ENCODE results near the gene KLF9.
A peak's percentile ranks its signal among the peaks of the same experiment; 100 is the strongest.

Gene KLF9

DNA sequence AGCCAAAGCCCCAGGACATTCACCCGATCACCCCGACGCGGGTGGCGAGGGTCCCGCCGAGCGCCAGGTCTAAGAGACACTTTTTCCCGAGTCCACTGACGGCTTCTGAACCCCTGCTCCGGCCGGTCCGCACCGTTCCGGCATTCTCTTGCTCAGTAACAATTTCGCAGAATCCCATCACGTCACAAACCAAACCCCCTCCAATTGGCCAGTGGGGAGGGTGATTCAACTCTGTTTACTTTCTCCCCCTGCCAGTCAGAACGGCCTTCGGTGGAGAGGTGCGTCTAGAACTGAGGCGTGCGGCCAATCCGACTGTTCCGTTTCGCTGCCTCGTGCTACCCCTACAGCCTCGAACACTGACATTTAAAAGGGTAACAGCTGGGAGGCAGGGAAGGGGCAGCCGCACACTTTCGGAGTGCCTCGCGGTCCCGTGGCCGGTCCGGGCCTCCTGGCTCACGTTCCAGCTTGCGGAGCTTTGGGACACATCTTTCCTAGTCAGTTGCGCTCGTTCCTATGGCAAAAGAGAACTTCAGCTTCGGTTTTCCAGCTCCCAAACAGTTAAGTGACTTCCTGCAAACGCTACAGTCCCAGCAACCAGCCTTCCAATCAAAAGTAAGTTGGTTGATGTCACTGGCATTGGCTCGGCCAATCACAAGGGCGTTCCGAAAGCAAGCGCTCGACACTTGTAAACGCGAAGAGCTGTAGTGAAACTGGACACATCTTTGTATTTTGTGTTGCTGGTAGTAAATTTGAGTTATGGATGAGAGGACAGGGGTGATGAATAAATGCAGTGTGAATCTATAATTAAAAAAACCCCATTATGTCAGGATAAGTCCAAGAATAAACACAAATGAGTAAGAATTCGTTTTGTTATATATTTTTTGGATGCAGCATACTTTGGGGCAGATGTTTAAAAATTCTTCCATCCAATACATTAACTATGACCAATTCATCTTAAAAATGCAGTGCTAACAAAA lies at the start of gene KLF9:
Gene KLF9, minus strand, starts transcription at position 859 of the 977 bp plus-strand sequence. CDS start 1,294 bp downstream, outside the sequence.
- peak; percentile 83 to 91 for DNase-seq (ENCODE audit: low read depth in 2 of 2)

DNA sequence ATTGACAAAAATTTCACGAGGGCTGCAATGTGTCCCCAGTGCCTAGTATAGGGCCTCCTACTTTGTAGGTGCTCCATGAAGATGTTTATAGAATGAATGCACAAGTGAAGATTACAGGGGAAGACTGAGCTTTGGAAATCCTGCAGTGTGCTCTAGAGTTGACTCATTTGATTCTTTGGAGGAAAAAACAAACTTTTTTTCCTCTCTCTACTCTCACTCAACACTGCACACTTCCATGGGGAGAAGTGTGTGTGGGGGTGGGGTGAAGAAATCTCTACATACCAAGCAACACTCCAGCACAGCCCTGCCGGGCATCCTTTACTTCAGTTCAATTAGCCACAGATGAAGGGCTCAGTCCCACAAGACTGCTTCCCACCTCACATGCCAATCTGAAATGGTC lies 49.4 kb upstream of the KLF9 start:
- no peak for DNase-seq (ENCODE audit: low read depth in 2 of 2)

DNA sequence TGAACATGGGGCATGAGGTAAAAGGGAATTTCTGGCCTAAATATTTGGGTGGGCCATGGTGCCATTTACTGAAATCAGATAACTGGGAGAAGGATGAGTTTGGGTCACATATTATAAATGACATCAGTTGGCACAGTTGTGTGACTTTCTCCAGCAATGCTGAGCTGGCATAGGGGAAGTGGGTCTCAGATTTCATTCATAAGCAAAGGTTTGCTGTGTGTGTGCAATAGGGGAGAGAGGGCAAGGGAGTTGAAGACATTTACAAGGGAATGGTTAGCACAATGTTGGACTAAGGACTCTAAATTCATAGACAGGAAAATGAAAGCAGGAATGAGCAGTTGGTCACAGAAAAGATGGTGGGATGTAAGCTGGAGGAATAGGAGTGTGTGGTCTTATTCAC lies 47.8 kb upstream of the KLF9 start:
- DNase-seq (ENCODE audit: low read depth in 2 of 2), result no peak

DNA sequence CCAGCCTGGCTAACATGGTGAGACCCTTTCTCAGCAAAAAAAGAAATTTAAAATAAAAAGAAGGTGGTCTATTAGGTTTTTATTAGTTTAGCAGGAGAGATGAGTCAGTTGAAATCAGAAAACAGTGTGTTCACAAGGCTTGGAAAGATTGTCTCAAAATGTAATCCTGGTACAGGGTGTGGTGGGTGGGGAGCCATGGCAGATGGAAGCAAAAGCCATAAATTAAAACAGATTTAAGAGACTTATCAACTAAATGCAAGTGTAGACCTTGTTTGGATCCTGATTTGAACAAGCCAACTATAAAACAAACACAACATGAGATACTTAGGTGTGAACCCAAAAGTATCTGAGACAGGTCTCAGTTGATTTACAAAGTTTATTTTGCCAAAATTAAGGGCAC lies 42.8 kb upstream of the KLF9 start:
- DNase-seq (ENCODE audit: low read depth in 2 of 2), result no peak

DNA sequence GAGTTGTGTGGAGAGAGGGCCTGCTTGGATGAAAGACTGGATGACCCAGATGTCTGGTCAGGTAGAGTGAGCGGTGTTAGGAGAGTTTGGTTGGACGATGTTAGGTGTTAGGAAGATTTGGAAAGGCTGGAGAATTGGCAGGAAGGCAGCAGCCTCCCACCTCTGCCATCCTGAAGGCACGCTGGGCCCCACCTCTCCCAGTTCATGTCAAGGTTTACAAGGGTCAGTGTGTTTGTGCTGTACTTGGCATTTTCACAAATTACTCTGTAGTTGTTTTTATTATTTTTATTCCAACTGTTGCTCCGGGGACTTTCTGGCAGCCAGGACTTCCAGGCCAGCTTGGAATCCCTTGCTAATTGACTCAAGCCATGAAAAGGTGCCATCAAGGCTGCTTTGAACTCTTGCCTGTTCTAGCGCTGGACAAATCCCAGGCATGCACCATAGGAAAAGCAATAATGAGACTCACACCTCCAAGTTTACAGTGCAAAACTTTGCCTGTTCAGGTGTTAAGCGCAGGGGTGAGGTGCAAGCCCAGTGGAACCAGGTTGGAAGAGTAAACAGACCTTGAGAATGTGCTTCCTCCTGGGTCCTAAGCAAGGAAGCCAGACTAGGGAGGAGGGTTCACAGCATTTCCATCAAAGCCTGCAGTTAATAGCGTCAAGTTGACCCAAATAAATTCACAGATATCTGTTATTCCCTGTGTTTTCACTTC lies 41.7 kb upstream of the KLF9 start:
- no peak for DNase-seq (ENCODE audit: low read depth in 2 of 2)

DNA sequence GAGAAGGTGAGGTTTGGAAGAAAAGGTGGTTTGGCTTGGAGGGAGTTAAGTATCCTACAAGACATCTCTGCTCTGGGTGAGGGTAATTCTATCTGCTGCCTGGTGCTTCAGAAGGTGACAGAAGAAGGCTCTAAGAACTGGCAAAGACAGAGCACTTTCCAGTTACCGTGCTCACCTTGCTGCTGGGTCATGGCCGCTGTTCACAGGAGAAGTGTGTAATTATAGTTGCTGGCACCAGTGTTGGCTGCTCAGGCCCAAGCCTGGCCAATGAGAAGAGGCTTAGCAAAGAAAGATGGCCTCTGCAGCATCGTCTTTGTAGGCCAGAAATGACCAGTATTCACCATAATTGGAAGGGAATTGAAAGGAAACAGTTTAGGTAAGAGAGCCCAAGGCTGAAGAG lies 37.9 kb upstream of the KLF9 start:
- DNase-seq (ENCODE audit: low read depth in 2 of 2), result no peak

DNA sequence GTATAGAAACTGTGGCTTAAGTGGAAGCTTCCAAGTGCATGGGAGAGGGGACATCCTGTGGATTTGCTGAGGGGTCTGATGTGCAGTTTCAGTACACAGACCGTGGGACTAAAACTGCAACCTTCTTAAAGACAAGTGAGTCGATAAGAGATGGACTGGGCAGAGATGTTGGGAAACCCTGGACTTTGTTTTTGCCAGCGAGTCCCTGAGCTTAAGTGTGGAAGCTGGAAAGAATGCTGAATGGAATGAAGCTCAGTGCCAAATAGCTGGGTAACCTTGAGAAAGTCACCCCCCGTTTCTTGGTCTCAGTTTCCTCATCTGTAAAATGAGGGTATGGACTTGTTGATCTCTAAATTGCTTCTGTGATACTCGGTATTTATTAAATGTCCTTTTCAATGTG lies 37.3 kb upstream of the KLF9 start:
- no peak for DNase-seq (ENCODE audit: low read depth in 2 of 2)

DNA sequence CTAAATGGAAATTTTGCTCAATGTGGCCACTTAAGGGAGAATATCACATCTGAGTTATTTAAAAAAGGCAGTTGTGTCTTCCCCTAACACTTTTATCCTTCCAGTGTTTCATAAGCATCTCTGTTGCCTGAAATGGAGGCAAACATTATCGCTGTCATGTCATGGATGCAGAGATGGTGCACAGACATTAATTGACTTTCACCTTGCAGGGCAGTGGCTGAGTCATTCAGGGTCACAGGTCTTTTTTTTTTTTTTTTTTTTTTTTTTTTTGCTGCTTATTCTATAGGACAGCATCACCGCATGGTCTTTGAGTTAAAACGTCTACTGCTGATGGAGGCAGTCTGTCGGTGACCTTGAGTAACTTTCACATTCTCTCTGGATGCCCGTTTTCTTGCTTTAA lies 36.3 kb upstream of the KLF9 start:
- DNase-seq (ENCODE audit: low read depth in 2 of 2), result no peak

DNA sequence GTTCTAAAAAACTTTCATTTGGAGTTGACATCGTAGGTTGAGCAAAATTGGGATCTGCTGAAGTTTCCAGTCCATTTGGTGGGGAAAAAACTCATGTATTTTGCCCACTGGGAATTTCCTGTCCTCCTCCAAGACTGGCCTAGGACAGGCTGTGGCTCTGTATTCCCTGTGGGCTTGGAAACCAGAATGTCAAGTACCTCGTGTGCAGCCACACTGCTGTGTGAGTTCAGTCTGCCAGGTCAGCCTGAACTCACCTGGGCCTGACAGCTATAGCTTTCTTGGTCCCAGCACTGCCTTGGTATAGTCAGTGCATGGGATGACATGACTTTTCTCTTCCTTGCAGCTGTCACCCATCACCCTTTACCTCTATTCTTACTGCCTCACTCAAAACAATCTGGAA lies 35.0 kb upstream of the KLF9 start:
- no peak for DNase-seq (ENCODE audit: low read depth in 2 of 2)

DNA sequence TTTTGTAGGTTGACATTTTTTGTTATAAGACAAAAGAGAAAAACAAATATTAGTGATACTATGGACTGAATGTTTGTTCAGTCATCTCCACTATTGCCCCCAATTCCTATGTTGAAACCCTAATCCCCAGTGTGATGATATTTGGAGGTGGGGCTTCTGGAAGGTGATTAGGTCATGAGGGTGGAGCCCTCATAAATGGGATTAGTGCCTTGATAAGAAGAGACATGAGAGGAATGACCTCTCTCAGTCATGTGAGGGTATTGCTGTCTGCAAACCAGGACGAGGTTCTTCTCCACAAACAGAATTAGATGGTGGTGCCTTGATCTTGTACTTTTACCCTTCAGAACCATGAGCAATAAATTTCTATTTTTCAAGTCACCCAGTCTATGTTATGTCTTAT lies 34.5 kb upstream of the KLF9 start:
- DNase-seq (ENCODE audit: low read depth in 2 of 2), result no peak

DNA sequence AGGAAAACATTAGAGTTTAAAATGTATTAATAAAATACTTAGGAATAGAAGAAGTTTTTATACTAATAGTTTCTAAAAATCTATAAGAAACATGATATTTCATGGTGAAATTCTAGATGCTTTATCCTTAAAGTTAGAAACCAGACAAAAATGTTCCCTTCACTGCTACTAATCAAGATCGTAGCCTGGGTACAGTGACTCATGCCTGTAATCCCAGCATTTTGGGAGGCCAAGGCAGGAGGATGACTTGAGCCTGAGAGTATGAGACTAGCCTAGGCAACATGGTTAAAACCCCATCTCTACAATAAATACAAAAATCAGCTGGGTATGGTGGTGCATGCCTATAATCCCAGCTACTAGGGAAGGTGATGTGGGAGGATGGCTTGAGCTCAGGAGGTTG lies 30.4 kb upstream of the KLF9 start:
- no peak for DNase-seq (ENCODE audit: low read depth in 2 of 2)

DNA sequence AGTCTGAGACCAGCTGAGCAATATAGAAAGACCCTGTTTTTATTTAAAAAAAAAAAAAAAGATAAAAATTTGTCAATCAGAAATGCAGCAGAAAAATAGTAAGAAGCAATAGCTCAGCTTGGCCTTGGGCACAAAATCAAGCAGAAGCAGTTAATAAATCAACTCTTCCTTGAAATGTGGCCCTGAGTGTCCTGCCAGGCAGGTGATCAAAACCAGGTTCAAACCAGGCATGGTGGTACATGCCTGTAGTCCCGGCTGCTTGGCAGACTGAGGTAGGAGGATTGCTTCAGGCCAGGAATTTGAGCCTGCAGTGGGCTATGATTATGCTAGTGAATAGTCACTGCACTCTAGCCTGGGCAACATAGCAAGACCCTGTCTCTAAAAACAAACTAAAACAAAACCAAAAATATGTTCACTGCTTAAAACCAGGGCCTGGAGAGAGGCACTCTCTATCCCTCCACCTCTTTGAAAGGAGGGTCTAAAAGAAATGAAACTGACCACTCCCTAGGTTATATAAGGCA lies 27.9 kb upstream of the KLF9 start:
- no peak for DNase-seq (ENCODE audit: low read depth in 2 of 2)

DNA sequence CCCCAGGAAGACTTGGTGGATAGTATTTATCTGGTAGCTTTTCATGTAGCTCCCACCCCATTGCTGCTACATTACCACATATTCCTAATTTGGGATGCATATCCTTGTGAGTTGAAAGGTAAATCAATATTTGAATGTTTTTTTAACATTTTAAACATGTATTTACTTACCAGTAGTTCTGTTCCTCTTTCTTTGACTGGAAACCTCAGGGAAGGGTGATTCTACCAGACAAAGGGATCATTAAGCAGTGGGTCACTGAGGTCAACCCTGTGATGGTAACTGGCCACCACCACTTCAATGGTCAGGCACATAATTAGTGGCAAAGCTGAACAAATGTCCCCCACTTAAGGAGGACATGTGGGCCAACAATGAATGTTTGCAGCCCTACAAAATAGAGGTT lies 27.2 kb upstream of the KLF9 start:
- DNase-seq (ENCODE audit: low read depth in 2 of 2), result no peak

DNA sequence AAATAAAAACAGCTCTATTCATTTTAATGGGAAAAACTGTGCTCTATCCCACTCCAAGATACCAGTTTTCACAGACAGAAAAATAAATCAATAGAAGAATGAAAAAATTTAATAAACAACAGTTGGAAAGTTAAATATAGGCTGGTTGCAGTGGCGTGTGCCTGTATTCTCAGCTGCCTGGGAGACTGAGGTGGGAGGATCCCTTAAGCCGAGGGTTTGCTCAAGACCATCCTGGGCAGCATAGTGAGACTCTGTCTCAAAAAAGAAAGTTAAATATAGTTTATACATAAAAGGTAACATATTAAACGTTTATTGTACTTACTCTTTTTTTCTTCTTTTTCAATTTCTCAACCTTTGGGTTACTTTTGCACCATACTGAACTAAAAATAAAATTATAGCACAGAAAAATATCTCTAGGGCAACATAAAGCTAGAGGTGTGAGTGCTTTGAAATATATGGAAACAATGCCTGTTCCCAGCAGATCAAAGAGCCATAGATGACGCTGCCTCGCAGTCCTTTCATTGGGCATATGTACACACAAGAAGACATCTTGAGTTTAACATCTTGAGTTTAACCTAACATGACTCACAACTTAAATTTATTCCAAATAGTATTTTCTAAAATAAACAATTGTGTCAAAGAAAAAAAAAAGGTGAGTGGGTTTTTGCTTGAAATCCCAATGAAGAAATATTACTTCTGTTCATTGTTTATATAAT lies 25.7 kb upstream of the KLF9 start:
- DNase-seq (ENCODE audit: low read depth in 2 of 2), result no peak

DNA sequence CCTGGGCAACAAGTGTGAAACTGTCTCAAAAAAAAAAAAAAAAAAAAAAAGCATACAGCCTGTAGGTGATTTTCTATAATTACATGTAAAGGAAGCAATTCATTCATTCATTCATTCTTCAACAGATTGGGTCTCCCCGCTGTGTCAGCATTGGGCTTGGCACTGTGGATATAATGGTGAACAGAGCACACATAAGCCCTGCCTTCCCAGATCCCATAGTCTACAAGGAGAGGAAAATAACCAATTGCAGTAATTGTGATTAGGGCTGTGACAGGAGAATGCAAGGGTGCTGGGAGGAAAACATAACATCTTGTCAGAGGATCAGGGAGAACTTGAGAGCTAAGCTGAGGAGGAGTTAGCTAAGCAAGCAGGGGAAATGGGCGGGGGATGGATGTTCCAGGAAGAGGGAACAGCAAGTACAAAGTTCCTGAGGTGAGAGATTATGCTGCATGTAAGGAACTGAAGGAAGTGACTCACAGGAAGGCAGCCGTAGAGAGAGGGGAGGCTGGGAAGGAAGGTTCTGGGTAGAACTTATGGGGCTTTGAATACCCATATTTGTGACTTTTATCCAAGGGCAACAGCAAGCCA lies 24.0 kb upstream of the KLF9 start:
- no peak for DNase-seq (ENCODE audit: low read depth in 2 of 2)

DNA sequence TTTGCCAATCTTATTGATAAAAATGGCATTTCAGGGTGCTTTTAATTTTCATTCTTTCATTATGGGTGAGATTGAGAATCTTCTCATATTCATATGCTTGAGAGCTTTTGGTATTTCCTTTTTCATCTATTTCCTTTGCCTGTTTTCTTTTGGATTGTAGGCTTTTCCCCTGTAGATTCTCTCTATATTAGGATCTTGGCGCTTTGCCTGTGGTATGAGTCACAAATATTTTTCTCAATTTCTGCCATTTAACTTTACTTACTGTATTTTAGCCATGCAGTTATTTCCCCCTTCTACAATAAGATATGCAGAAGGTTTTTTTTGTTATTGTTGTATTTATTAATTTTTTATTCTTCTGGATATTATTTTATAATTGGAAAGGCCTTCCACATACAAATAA lies 21.5 kb upstream of the KLF9 start:
- no peak for DNase-seq (ENCODE audit: low read depth in 2 of 2)

DNA sequence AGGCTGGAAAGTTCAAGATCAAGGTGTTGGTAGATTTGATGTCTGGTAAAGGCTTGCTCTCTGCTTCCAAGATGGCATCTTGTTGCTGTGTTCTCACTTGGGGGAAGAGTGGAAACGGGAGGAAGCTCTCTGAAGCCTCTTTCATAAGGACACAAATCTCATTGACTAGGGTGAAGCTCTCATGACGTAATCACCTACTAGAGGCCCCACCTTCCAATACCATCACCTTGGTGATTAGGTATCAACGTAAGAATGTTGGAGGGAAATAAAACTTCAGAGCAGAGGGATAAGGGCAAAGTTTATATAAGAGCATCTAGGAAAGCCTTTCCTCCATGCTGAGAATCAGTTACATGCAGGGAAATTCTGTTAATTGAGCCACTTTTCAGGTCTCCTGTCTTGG lies 15.4 kb upstream of the KLF9 start:
- DNase-seq (ENCODE audit: low read depth in 2 of 2), result no peak

DNA sequence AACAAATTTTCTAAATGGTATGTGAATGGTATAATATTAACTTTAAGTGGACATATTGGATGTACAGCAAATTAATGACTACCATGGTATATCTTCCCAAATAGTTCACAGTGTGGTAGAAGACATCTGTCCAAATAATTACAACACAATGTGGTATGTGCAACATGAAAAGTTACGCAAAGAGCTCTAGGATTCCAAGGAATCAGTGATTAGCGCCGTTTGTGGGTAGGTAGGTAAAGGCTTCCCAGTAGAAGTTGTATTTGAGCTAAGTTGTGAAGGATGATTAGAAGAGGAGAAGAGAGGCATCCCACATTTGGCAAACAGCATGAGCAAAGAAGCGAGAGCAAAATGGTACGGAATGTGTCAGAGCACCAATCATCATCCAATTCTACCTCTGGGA lies 14.3 kb upstream of the KLF9 start:
- no peak for DNase-seq (ENCODE audit: low read depth in 2 of 2)

DNA sequence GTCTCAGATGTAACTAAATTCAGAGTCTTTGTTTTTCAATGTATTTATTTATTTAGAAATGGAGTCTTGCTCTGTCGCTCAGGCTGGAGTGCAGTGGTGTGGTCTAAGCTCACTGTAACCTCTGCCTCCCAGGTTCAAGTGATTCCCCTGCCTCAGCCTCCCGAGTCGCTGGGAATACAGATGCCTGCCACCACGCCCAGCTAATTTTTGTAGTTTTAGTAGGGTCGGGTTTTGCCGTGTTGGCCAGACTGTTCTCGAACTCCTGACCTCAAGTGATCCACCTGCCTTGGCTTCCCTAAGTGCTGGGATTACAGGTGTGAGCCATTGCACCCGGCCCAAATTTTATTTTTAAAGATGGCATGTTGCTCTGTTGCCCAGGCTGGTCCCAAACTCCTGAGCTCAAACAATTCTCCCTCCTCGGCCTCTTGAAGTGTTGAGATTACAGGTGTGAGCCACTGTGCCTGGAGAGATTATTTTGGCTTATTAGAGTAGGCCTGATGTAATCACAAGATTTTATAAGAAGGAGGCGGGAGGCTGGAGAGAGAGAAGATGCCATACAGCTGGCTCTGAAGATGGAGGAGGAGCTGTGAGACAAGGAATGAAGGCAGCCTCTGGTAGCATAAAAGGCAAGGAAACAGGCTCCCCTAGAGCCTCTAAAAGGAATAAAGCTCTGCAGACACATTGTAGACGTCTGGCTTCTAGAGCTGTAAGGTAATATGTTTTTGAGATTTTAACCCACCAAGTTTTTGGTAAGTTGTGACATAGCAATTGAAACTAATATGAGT lies 12.9 kb upstream of the KLF9 start:
- no peak for DNase-seq (ENCODE audit: low read depth in 2 of 2)

DNA sequence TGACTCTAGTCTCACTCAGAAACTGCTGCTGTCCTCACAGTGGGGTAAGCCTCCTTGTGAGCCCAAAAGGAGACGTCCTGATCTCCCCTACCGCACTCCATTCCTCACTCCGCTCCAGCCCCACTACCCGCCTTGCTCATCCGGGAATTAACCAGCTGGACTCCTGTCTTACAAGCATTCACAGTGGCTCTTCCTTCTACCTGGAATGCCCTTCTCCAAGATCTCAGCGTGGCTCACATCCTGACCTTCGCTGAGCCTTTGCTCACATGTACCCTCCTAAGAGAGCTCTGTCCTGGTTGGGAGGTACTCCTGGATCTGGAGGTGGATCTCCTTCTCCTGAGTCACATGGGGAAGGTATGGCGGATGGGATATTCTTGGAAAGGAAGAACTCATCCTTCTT lies 10.7 kb upstream of the KLF9 start:
- DNase-seq (ENCODE audit: low read depth in 2 of 2), result no peak
